ENCODE measurements around the gene VANGL1.

Gene VANGL1

GRCh38 chr1:115641762-115642167 is at the start of gene VANGL1:
VANGL1 (plus strand) TSS chr1:115641970; CDS start chr1:115651414, 9,444 bp downstream.
- Mint-ChIP-seq H3K4me1 (peaks cover 7% of the 10 kb centered on the region), H3K4me3 (peak within 1 kb of the TSS; percentile 58), H3K9me3 (peaks cover 8% of the 10 kb centered on the region), H3K36me3 (no peaks in the 10 kb centered on the region), H3K27ac (no peak within 1 kb of the TSS)
- peak; percentile 33 to 71 for DNase-seq (ENCODE audit: low spot score in 2 of 2)
- peak; percentile 87 for ATAC-seq

GRCh38 chr1:115592264-115592663 is 49.5 kb upstream of the VANGL1 start:
- Mint-ChIP-seq H3K4me1 (no peaks in the 10 kb centered on the region), H3K27ac (no peak overlapping the region), H3K4me3 (no peak overlapping the region), H3K36me3 (no peaks in the 10 kb centered on the region), H3K9me3 (no peaks in the 10 kb centered on the region)
- ATAC-seq (no peak), DNase-seq (ENCODE audit: low spot score in 2 of 2) (no peak)

- Mint-ChIP-seq H3K9me3 (no peaks in the 10 kb centered on the region), H3K4me3 (no peak overlapping the region), H3K36me3 (no peaks in the 10 kb centered on the region), H3K27ac (no peak overlapping the region), H3K4me1 (no peaks in the 10 kb centered on the region)
- ATAC-seq (no peak), DNase-seq (ENCODE audit: low spot score in 2 of 2) (no peak)
Measured at GRCh38 chr1:115593365-115594259, 48.2 kb upstream of the VANGL1 start.

- Mint-ChIP-seq H3K27ac (no peak overlapping the region), H3K4me1 (no peaks in the 10 kb centered on the region), H3K9me3 (no peaks in the 10 kb centered on the region), H3K4me3 (no peak overlapping the region), H3K36me3 (no peaks in the 10 kb centered on the region)
- DNase-seq (ENCODE audit: low spot score in 2 of 2) = no peak
- no peak for ATAC-seq
Measured at GRCh38 chr1:115594600-115594999, 47.2 kb upstream of the VANGL1 start.

- ATAC-seq = peak; percentile 59
- H3K27ac Mint-ChIP-seq = no peak overlapping the region
- peak; percentile 53 to 78 for DNase-seq (ENCODE audit: low spot score in 2 of 2)
- no peaks in the 10 kb centered on the region for H3K36me3 Mint-ChIP-seq
- no peak overlapping the region for H3K4me3 Mint-ChIP-seq
- H3K4me1 Mint-ChIP-seq = no peaks in the 10 kb centered on the region
- no peaks in the 10 kb centered on the region for H3K9me3 Mint-ChIP-seq
Measured at GRCh38 chr1:115595279-115596079, 46.3 kb upstream of the VANGL1 start.

- Mint-ChIP-seq H3K36me3 (no peaks in the 10 kb centered on the region), H3K27ac (no peak overlapping the region), H3K4me3 (no peak overlapping the region), H3K9me3 (no peaks in the 10 kb centered on the region), H3K4me1 (no peaks in the 10 kb centered on the region)
- no peak for DNase-seq (ENCODE audit: low spot score in 2 of 2)
- ATAC-seq = no peak
Measured at GRCh38 chr1:115596080-115596780, 45.5 kb upstream of the VANGL1 start.

- Mint-ChIP-seq H3K4me3 (no peak overlapping the region), H3K4me1 (no peaks in the 10 kb centered on the region), H3K36me3 (no peaks in the 10 kb centered on the region), H3K9me3 (no peaks in the 10 kb centered on the region), H3K27ac (no peak overlapping the region)
- no peak for ATAC-seq
- no peak for DNase-seq (ENCODE audit: low spot score in 2 of 2)
Measured at GRCh38 chr1:115604508-115604907, 37.3 kb upstream of the VANGL1 start.

GRCh38 chr1:115606305-115606704 is 35.5 kb upstream of the VANGL1 start:
- ATAC-seq (no peak), DNase-seq (ENCODE audit: low spot score in 2 of 2) (no peak)
- Mint-ChIP-seq H3K36me3 (no peaks in the 10 kb centered on the region), H3K4me3 (no peak overlapping the region), H3K27ac (no peak overlapping the region), H3K9me3 (no peaks in the 10 kb centered on the region), H3K4me1 (no peaks in the 10 kb centered on the region)

- H3K4me3 Mint-ChIP-seq = no peak overlapping the region
- DNase-seq (ENCODE audit: low spot score in 2 of 2) (peak in 1 of 2 donors; percentile 30), ATAC-seq (no peak)
- H3K36me3 Mint-ChIP-seq = no peaks in the 10 kb centered on the region
- H3K9me3 Mint-ChIP-seq = no peaks in the 10 kb centered on the region
- H3K4me1 Mint-ChIP-seq = no peaks in the 10 kb centered on the region
- no peak overlapping the region for H3K27ac Mint-ChIP-seq
Measured at GRCh38 chr1:115609021-115609420, 32.7 kb upstream of the VANGL1 start.

- ATAC-seq (peak; percentile 36), DNase-seq (ENCODE audit: low spot score in 2 of 2) (no peak)
- Mint-ChIP-seq H3K4me1 (no peaks in the 10 kb centered on the region), H3K36me3 (no peaks in the 10 kb centered on the region), H3K4me3 (no peak overlapping the region), H3K9me3 (peaks cover 2% of the 10 kb centered on the region), H3K27ac (no peak overlapping the region)
Measured at GRCh38 chr1:115613767-115614166, 28.0 kb upstream of the VANGL1 start.

GRCh38 chr1:115620453-115620852 is 21.3 kb upstream of the VANGL1 start:
- ATAC-seq = no peak
- H3K36me3 Mint-ChIP-seq = no peaks in the 10 kb centered on the region
- no peak overlapping the region for H3K27ac Mint-ChIP-seq

GRCh38 chr1:115620950-115621349 is 20.8 kb upstream of the VANGL1 start:
- no peaks in the 10 kb centered on the region for H3K4me1 Mint-ChIP-seq
- H3K9me3 Mint-ChIP-seq = peaks cover 19% of the 10 kb centered on the region
- ATAC-seq (no peak), DNase-seq (ENCODE audit: low spot score in 2 of 2) (no peak)
- H3K27ac Mint-ChIP-seq = no peak overlapping the region
- no peak overlapping the region for H3K4me3 Mint-ChIP-seq
- H3K36me3 Mint-ChIP-seq = no peaks in the 10 kb centered on the region

More at GRCh38 chr1:115620453-115620852, 21.3 kb upstream of the VANGL1 start:
- Mint-ChIP-seq H3K9me3 (peaks cover 19% of the 10 kb centered on the region), H3K4me3 (no peak overlapping the region), H3K4me1 (no peaks in the 10 kb centered on the region)
- no peak for DNase-seq (ENCODE audit: low spot score in 2 of 2)

GRCh38 chr1:115624859-115625258 is 16.9 kb upstream of the VANGL1 start:
- ATAC-seq (no peak), DNase-seq (ENCODE audit: low spot score in 2 of 2) (peak in 1 of 2 donors; percentile 32)
- Mint-ChIP-seq H3K36me3 (no peaks in the 10 kb centered on the region), H3K27ac (no peak overlapping the region), H3K4me3 (no peak overlapping the region), H3K4me1 (no peaks in the 10 kb centered on the region), H3K9me3 (peaks cover 17% of the 10 kb centered on the region)

- peaks cover 3% of the 10 kb centered on the region for H3K9me3 Mint-ChIP-seq
- H3K27ac Mint-ChIP-seq = no peak overlapping the region
- no peak for DNase-seq (ENCODE audit: low spot score in 2 of 2)
- no peaks in the 10 kb centered on the region for H3K36me3 Mint-ChIP-seq
- H3K4me3 Mint-ChIP-seq = no peak overlapping the region
- H3K4me1 Mint-ChIP-seq = no peaks in the 10 kb centered on the region
- no peak for ATAC-seq
Measured at GRCh38 chr1:115630342-115630741, 11.4 kb upstream of the VANGL1 start.

Data from stimulated activated effector memory CD8-positive, alpha-beta T cell treated with anti-CD3 and anti-CD28 coated beads, Interleukin-12 subunit alpha, Interleukin-12 subunit beta, amount 100 ng/mL, for 72 hours (primary cell).